Naive B cell (primary cell): ENCODE data around the gene S100A14. TPM values are rescaled to one million over a fixed set of nuclear protein-coding genes. Genes with fewer than 3 reads are reported as not detected.
"Not testable (repeated sequence)": the region's sequence is repeated elsewhere in the genome, so short reads cannot be mapped to it uniquely, and the experiment has no call there.

Experiments
- ATAC-seq, 2 donors: fragments of 150-1000 bp; cut with Tn5 transposase; 2 replicates each; pipeline ENCODE4 v1.10.0; 2021; ENCODE audit warnings: low read depth in 2 of 2, mild to moderate bottlenecking in 2 of 2, moderate library complexity in 2 of 2
- DNase-seq: peaks from one replicate; pipeline ENCODE4 v3.0.0; 2022
- H3K27ac Mint-ChIP-seq, 6 donors: one replicate each; pipeline ENCODE4 v1.8.0; 2020 to 2022; ENCODE audit warnings: mild to moderate bottlenecking in 6 of 6, mixed read lengths in 6 of 6, moderate library complexity in 5 of 6, inconsistent platforms in 2 of 6
- H3K27me3 Mint-ChIP-seq, 3 donors: one replicate each; pipeline ENCODE4 v1.8.0; 2021 to 2022; ENCODE audit warnings: mixed read lengths in 3 of 3, mild to moderate bottlenecking in 1 of 3
- H3K36me3 Mint-ChIP-seq, 2 donors: one replicate each; pipeline ENCODE4 v1.8.0; 2020 to 2022; ENCODE audit warnings: mixed read lengths in 2 of 2, inconsistent platforms in 1 of 2, mild to moderate bottlenecking in 1 of 2
- H3K4me1 Mint-ChIP-seq, 3 donors: one replicate each; pipeline ENCODE4 v1.8.0; 2020 to 2022; ENCODE audit warnings: mixed read lengths in 3 of 3, inconsistent platforms in 1 of 3, mild to moderate bottlenecking in 1 of 3, moderate library complexity in 1 of 3
- H3K4me3 Mint-ChIP-seq, 8 donors: one replicate each; pipeline ENCODE4 v1.8.0; 2020 to 2022; ENCODE audit warnings: mild to moderate bottlenecking in 8 of 8, mixed read lengths in 8 of 8, moderate library complexity in 8 of 8, inconsistent platforms in 2 of 8
- H3K9me3 Mint-ChIP-seq, 7 donors: one replicate each; pipeline ENCODE4 v1.8.0; 2020 to 2022; ENCODE audit warnings: mixed read lengths in 7 of 7, mild to moderate bottlenecking in 5 of 7, inconsistent platforms in 2 of 7, moderate library complexity in 1 of 7
- polyA plus RNA-seq, 6 donors: library from polyadenylated mRNA; unstranded; fragments of 300-500 nt; fragmentation: Illumina TruSeq; gene quantifications; one replicate each; pipeline ENCODE4 v1.2.3, GENCODE V29; 2021; ENCODE audit warnings: low read depth in 6 of 6

The S100A14 gene
- polyA plus RNA-seq, 6 donors from 2014 or later = not detected

GRCh38 chr1:153585006-153585405, 31.1 kb downstream of the S100A14 start:
- no peak for DNase-seq
- H3K36me3 Mint-ChIP-seq = no peaks in the 10 kb centered on the region
- peaks cover 0 to 4% (median 0%) of the 10 kb centered on the region in 3 donors for H3K27me3 Mint-ChIP-seq
- H3K4me3 Mint-ChIP-seq = no peak overlapping the region
- no peaks in the 10 kb centered on the region for H3K9me3 Mint-ChIP-seq
- no peaks in the 10 kb centered on the region for H3K4me1 Mint-ChIP-seq
- no peak overlapping the region for H3K27ac Mint-ChIP-seq
- ATAC-seq = no peak

GRCh38 chr1:153583976-153584375, 32.1 kb downstream of the S100A14 start:
- Mint-ChIP-seq H3K36me3 (no peaks in the 10 kb centered on the region), H3K27ac (no peak overlapping the region), H3K27me3 (peaks cover 4 to 5% (median 5%) of the 10 kb centered on the region in 3 donors), H3K4me1 (no peaks in the 10 kb centered on the region), H3K9me3 (no peaks in the 10 kb centered on the region), H3K4me3 (no peak overlapping the region)
- ATAC-seq (no peak), DNase-seq (no peak)

DNA sequence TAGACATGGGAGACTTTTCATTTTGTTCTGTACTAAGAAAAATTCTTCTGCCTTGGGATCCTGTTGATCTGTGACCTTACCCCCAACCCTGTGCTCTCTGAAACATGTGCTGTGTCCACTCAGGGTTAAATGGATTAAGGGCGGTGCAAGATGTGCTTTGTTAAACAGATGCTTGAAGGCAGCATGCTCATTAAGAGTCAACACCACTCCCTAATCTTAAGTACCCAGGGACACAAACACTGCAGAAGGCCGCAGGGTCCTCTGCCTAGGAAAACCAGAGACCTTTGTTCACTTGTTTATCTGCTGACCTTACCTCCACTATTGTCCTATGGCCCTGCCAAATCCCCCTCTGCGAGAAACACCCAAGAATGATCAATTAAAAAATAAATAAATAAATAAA, 32.6 kb downstream of the S100A14 start:
- not testable (repeated sequence) for H3K27me3 Mint-ChIP-seq, H3K27ac Mint-ChIP-seq, H3K36me3 Mint-ChIP-seq, ATAC-seq, H3K4me3 Mint-ChIP-seq, H3K9me3 Mint-ChIP-seq, DNase-seq, H3K4me1 Mint-ChIP-seq

DNA sequence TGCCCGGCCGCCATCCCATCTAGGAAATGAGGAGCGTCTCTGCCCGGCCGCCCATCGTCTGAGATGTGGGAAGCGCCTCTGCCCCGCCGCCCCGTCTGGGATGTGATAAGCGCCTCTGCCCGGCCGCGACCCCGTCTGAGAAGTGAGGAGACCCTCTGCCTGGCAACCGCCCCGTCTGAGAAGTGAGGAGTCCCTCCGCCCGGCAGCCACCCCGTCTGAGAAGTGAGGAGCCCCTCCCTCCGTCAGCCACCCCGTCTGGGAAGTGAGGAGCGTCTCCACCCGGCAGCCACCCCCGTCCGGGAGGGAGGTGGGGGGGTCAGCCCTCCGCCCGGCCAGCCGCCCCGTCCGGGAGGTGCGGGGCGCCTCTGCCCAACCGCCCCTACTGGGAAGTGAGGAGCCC, 33.3 kb downstream of the S100A14 start:
- not testable (repeated sequence) for H3K4me3 Mint-ChIP-seq, H3K36me3 Mint-ChIP-seq, H3K4me1 Mint-ChIP-seq, DNase-seq, H3K27ac Mint-ChIP-seq, ATAC-seq, H3K9me3 Mint-ChIP-seq
- peaks cover 4 to 16% (median 7%) of the 10 kb centered on the region in 3 donors for H3K27me3 Mint-ChIP-seq

GRCh38 chr1:153578936-153579335, 37.2 kb downstream of the S100A14 start:
- Mint-ChIP-seq H3K9me3 (no peaks in the 10 kb centered on the region), H3K27me3 (peaks cover under 1 to 26% (median 7%) of the 10 kb centered on the region in 3 donors), H3K4me3 (no peak overlapping the region), H3K27ac (no peak overlapping the region), H3K4me1 (peaks cover 0 to 11% (median 4%) of the 10 kb centered on the region in 3 donors), H3K36me3 (no peaks in the 10 kb centered on the region)
- DNase-seq (no peak), ATAC-seq (no peak)

- Mint-ChIP-seq H3K27ac (no peak overlapping the region), H3K36me3 (no peaks in the 10 kb centered on the region), H3K27me3 (peaks cover 0 to 26% (median 7%) of the 10 kb centered on the region in 3 donors)
These were observed 37.6 kb downstream of the S100A14 start for GRCh38 chr1:153578490-153578889.

DNA sequence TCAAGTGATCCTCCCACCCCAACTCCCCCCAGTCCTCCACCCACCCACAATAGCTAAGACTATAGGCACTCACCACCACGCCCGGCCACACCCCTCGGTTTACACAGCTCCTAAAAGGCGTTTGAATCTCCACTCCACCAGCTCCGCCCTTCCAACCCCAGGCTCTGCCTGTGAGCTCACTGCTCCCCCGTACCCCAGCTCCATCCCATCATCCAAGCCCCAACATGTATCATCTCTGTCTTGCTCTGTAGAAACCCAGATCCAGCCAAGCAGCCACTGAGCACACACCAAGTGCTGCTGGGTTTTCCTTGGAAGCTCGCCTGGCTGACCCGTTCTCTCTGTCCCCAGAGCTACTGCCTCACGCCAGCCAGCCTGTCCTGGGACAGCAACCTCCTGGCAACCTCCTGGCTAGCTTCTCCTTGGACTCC, 38.5 kb downstream of the S100A14 start:
- Mint-ChIP-seq H3K4me1 (peaks cover 7 to 16% (median 10%) of the 10 kb centered on the region in 3 donors), H3K27me3 (peaks cover 0 to 26% (median 7%) of the 10 kb centered on the region in 3 donors), H3K9me3 (no peaks in the 10 kb centered on the region), H3K27ac (peak overlapping the region in 1 of 6 donors; percentile 32), H3K36me3 (no peaks in the 10 kb centered on the region), H3K4me3 (peak overlapping the region in 1 of 8 donors; percentile 23)
- ATAC-seq (no peak), DNase-seq (no peak)

More at GRCh38 chr1:153578490-153578889, 37.6 kb downstream of the S100A14 start:
- Mint-ChIP-seq H3K9me3 (no peaks in the 10 kb centered on the region), H3K4me1 (peaks cover 0 to 11% (median 4%) of the 10 kb centered on the region in 3 donors), H3K4me3 (no peak overlapping the region)
- no peak for ATAC-seq
- no peak for DNase-seq

- ATAC-seq = no peak
- Mint-ChIP-seq H3K4me1 (peaks cover 11 to 18% (median 14%) of the 10 kb centered on the region in 3 donors), H3K36me3 (no peaks in the 10 kb centered on the region), H3K27me3 (peaks cover 0 to 26% (median 7%) of the 10 kb centered on the region in 3 donors), H3K27ac (peak overlapping the region in 3 of 6 donors; percentile 0 to 85 (median 32)), H3K4me3 (no peak overlapping the region), H3K9me3 (no peaks in the 10 kb centered on the region)
- no peak for DNase-seq
These were observed 39.0 kb downstream of the S100A14 start for GRCh38 chr1:153577138-153577537.

- not testable (repeated sequence) for ATAC-seq, H3K4me3 Mint-ChIP-seq, H3K36me3 Mint-ChIP-seq, DNase-seq, H3K9me3 Mint-ChIP-seq, H3K27ac Mint-ChIP-seq
- peaks cover 11 to 18% (median 14%) of the 10 kb centered on the region in 3 donors for H3K4me1 Mint-ChIP-seq
- H3K27me3 Mint-ChIP-seq = peaks cover 0 to 40% (median 20%) of the 10 kb centered on the region in 3 donors
These were observed 40.6 kb downstream of the S100A14 start for GRCh38 chr1:153575497-153575896.

GRCh38 chr1:153575081-153575491, 41.0 kb downstream of the S100A14 start:
- H3K27me3 Mint-ChIP-seq = peaks cover 0 to 44% (median 22%) of the 10 kb centered on the region in 3 donors
- not testable (repeated sequence) for DNase-seq, ATAC-seq, H3K27ac Mint-ChIP-seq, H3K36me3 Mint-ChIP-seq, H3K9me3 Mint-ChIP-seq, H3K4me3 Mint-ChIP-seq
- peaks cover 11 to 18% (median 14%) of the 10 kb centered on the region in 3 donors for H3K4me1 Mint-ChIP-seq

GRCh38 chr1:153573351-153573750, 42.8 kb downstream of the S100A14 start:
- H3K27ac Mint-ChIP-seq = peak overlapping the region in 1 of 6 donors; percentile 57
- H3K36me3 Mint-ChIP-seq = no peaks in the 10 kb centered on the region
- no peaks in the 10 kb centered on the region for H3K9me3 Mint-ChIP-seq
- no peak overlapping the region for H3K4me3 Mint-ChIP-seq
- DNase-seq (no peak), ATAC-seq (no peak)
- H3K4me1 Mint-ChIP-seq = peaks cover 16 to 23% (median 18%) of the 10 kb centered on the region in 3 donors
- H3K27me3 Mint-ChIP-seq = peaks cover 0 to 42% (median 22%) of the 10 kb centered on the region in 3 donors

DNA sequence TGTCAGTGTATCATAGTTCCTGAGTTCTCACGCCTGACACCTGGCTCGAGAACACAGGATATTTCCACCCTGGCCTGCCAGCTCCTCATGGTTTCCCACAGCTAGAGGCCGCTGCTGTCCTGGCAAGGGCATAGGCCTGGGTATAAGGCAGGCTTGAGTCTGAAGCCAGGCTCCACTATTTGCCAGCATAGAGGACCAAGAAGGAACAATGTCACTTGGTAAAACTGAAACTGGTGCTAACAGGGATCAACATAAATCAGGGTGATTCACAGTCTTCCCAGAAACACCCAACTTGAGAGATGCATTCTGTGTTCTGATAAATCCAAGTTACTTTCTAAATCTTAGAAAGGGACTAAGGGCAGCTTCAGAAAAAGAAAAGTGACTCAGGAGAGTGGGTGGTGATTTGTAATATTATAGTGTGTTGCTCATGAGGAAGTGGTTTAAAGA, 43.5 kb downstream of the S100A14 start:
- Mint-ChIP-seq H3K4me3 (no peak overlapping the region), H3K4me1 (peaks cover 19 to 22% (median 22%) of the 10 kb centered on the region in 3 donors), H3K36me3 (no peaks in the 10 kb centered on the region), H3K9me3 (no peaks in the 10 kb centered on the region), H3K27ac (peak overlapping the region in 1 of 6 donors; percentile 42), H3K27me3 (peaks cover 0 to 35% (median 22%) of the 10 kb centered on the region in 3 donors)
- peak; percentile 57 for DNase-seq
- ATAC-seq = peak; percentile 95 to 97

DNA sequence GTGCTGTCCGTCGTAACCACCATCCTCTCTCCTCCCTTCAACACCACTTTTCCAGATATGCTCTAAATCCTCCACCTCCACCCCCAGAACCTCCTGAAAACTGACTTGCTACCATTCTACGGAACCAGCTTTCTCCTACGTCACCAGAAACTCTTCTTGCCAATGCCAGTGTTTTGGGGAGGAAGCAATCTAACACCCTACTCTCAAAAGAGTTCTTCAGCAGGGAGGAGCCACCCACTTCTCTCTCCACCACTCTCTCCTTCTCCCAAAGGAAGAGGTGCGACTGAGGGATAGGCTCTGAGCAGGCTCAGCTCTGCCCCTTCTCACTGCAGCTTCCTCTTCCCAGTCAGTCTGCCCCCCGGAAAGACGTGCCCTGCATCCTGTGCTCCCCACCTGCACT, 44.4 kb downstream of the S100A14 start:
- peaks cover 0 to 27% (median 22%) of the 10 kb centered on the region in 3 donors for H3K27me3 Mint-ChIP-seq
- DNase-seq = no peak
- H3K4me1 Mint-ChIP-seq = peaks cover 16 to 24% (median 19%) of the 10 kb centered on the region in 3 donors
- no peak overlapping the region for H3K4me3 Mint-ChIP-seq
- no peak for ATAC-seq
- H3K9me3 Mint-ChIP-seq = no peaks in the 10 kb centered on the region
- H3K27ac Mint-ChIP-seq = peak overlapping the region in 2 of 6 donors; percentile 8 to 75
- H3K36me3 Mint-ChIP-seq = no peaks in the 10 kb centered on the region

GRCh38 chr1:153570874-153571273, 45.3 kb downstream of the S100A14 start:
- no peaks in the 10 kb centered on the region for H3K9me3 Mint-ChIP-seq
- H3K36me3 Mint-ChIP-seq = no peaks in the 10 kb centered on the region
- H3K4me3 Mint-ChIP-seq = no peak overlapping the region
- peaks cover 24 to 32% (median 26%) of the 10 kb centered on the region in 3 donors for H3K4me1 Mint-ChIP-seq
- ATAC-seq = no peak
- H3K27ac Mint-ChIP-seq = peak overlapping the region in 3 of 6 donors; percentile 18 to 67 (median 37)
- DNase-seq = no peak
- H3K27me3 Mint-ChIP-seq = peaks cover 0 to 27% (median 22%) of the 10 kb centered on the region in 3 donors
